GM21515 (cell line): Measurements from ENCODE around the gene PRKN.

Source experiments
- ATAC-seq: cut with Tn5 transposase; IDR thresholded peaks from one replicate; pipeline ENCODE4 v1.9.1; 2021; ENCODE audit not compliant: unreplicated experiment

Gene PRKN

GRCh38 chr6:161584621-161585340, 1142.8 kb downstream of the PRKN start:
- ATAC-seq: no peak

- ATAC-seq: no peak
These were observed 1143.5 kb downstream of the PRKN start for GRCh38 chr6:161584051-161584450.

- no peak for ATAC-seq
These were observed 1144.0 kb downstream of the PRKN start for GRCh38 chr6:161583584-161583983.

GRCh38 chr6:161578478-161578877, 1149.1 kb downstream of the PRKN start:
- ATAC-seq: no peak

GRCh38 chr6:161575523-161576254, 1151.9 kb downstream of the PRKN start:
- no peak for ATAC-seq

- no peak for ATAC-seq
These were observed 1158.6 kb downstream of the PRKN start for GRCh38 chr6:161568885-161569456.

- ATAC-seq: no peak
These were observed 1162.6 kb downstream of the PRKN start for GRCh38 chr6:161564952-161565351.

GRCh38 chr6:161561908-161562307, 1165.7 kb downstream of the PRKN start:
- ATAC-seq: no peak

GRCh38 chr6:161557333-161558107, 1170.0 kb downstream of the PRKN start:
- ATAC-seq: no peak

GRCh38 chr6:161554883-161555282, 1172.7 kb downstream of the PRKN start:
- ATAC-seq: no peak

GRCh38 chr6:161549977-161550655, 1177.5 kb downstream of the PRKN start:
- no peak for ATAC-seq

- ATAC-seq: no peak
These were observed 1178.8 kb downstream of the PRKN start for GRCh38 chr6:161548713-161549296.

GRCh38 chr6:161547617-161548016, 1179.9 kb downstream of the PRKN start:
- no peak for ATAC-seq

- ATAC-seq: no peak
These were observed 1180.9 kb downstream of the PRKN start for GRCh38 chr6:161546632-161547031.

- no peak for ATAC-seq
These were observed 1181.8 kb downstream of the PRKN start for GRCh38 chr6:161545741-161546140.

GRCh38 chr6:161544801-161545480, 1182.6 kb downstream of the PRKN start:
- no peak for ATAC-seq

- no peak for ATAC-seq
These were observed 1183.8 kb downstream of the PRKN start for GRCh38 chr6:161543684-161544309.

GRCh38 chr6:161542346-161542980, 1185.1 kb downstream of the PRKN start:
- no peak for ATAC-seq

- no peak for ATAC-seq
These were observed 1187.0 kb downstream of the PRKN start for GRCh38 chr6:161540532-161540931.
